Measurements from ENCODE around the gene DMXL2.

GRCh38 chr15:51621936-51622603 is 501 bp downstream of the DMXL2 start:
- TF ChIP-seq REST (IDR thresholded peaks at IDR 0.05; ENCODE audit: insufficient read depth in 1 of 2, low read depth in 2 of 2, low read length in 2 of 2): no peak
- TF ChIP-seq POLR2AphosphoS5 (IDR thresholded peaks at IDR 0.05; ENCODE audit: low read depth, low read length): no peak
- TF ChIP-seq SIN3A (IDR thresholded peaks at IDR 0.05; ENCODE audit: borderline replicate concordance, insufficient read depth, low read length): no peak
- no peak for TF ChIP-seq TAF1 (IDR thresholded peaks at IDR 0.05; ENCODE audit: borderline replicate concordance, insufficient read depth, low read length)
- no peak for TF ChIP-seq FOXP2 (optimal IDR thresholded peaks at IDR 0.05; ENCODE audit: borderline replicate concordance, extremely low read depth, extremely low read length, insufficient read depth)
